Lower lobe of right lung (tissue), 2 donors: ENCODE data around the gene RASGEF1B. TPM values are rescaled to one million over a fixed set of nuclear protein-coding genes. Genes with fewer than 3 reads are reported as not detected.

Experiments
- ATAC-seq, 2 donors: fragments of 200-7000 bp; cut with Tn5 transposase; one replicate each; pipeline ENCODE4 v1.9.1; 2020 to 2022; ENCODE audit warnings: mild to moderate bottlenecking in 2 of 2, moderate library complexity in 2 of 2
- DNase-seq: peaks from one replicate; pipeline ENCODE4 v3.0.0-alpha.2; 2020
- H3K27ac ChIP-seq: fragments of 200-600 bp; one replicate; pipeline ENCODE4 v1.8.0; 2022
- H3K27me3 ChIP-seq: fragments of 200-600 bp; one replicate; pipeline ENCODE4 v1.8.0; 2022; ENCODE audit warnings: low read depth
- H3K36me3 ChIP-seq: fragments of 200-600 bp; one replicate; pipeline ENCODE4 v1.8.0; 2022; ENCODE audit warnings: mild to moderate bottlenecking
- H3K4me1 ChIP-seq: fragments of 200-600 bp; one replicate; pipeline ENCODE4 v1.8.0; 2022
- H3K4me3 ChIP-seq: fragments of 200-600 bp; one replicate; pipeline ENCODE4 v1.8.0; 2022; ENCODE audit warnings: mild to moderate bottlenecking
- H3K9me3 ChIP-seq: fragments of 200-600 bp; one replicate; pipeline ENCODE4 v1.8.0; 2022
- intact Hi-C: fragments of 100-400 bp; cut with DNase I; formaldehyde crosslinking; loops from one replicate; pipeline ENCODE4 v1.11.0; 2022
- total RNA-seq: library from RNA; stranded (reverse); fragmentation: NEBNext Ultra II Directional; extraction: Animal tissue kit (Norgen Biotek cat#: 25700); gene quantifications from one replicate; pipeline ENCODE4 v1.2.1, GENCODE V29; 2021
- TF ChIP-seq, protein P1 (sequence below): fragments of 200-600 bp; IDR thresholded peaks from one replicate; pipeline ENCODE4 v1.8.0; 2022; ENCODE audit warnings: antibody characterized with exemption, mild to moderate bottlenecking
- donor health status: DM: no; HTN: yes; CAD: no; lungs with severe emphysema.

RASGEF1B gene
- total RNA-seq, 1 donor from 2014 or later, result 63.0 TPM

DNA sequence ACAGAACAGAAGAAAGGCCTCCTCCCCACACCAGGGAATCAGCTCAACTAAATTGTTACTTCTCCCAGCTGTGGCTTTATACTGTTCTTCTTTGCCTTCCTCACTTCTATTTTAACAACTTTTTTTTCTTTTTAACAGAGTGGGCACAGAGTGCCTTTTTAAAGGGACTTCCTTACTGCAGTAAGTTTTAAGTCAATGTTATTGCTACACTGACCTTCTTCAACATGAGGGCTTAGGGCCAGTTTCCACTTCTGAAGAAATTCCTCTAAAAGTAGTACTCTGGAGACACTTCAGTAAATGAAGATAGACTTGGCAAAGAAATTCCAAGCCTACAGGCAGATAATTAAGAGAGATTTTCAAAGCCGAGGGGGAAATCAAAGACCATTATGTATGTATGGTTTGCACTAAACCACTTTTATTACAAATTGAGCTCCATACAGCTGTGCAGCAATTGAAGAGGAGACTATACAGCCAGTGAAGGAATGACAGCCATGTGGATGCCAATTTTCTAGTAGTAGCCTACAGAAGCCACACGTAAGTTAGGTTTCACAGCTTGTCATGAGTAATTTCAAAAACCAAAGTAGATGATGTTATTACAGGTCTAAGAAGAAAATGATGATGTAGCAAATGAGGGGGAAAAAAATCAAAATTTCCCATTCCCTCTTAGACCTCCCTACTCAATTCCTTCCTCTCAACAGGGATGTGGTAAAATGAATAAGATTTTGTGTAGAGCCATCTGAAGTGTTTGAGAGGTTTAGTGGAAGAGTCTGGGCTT lies 36.9 kb upstream of the RASGEF1B start:
- no peak for DNase-seq
- intact Hi-C loops, result no loop called here

DNA sequence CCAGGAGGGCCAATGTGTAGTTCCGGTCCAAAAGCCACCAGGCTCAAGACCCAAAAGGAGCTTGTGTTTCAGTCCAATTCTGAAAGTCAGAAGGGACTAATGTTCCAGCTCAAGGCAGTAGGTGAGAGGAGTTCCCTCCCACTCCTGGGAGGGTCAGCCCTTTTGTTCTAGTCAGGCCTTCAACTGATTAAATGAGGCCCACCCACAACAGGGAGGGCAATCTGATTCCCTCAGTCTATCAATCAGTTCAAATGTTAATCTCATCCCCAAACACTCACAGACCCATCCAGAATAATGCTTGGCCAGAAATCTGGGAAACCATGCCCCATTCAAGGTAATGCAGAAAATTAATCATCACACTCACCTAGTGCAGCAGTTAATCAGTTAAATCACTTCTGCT lies 35.8 kb upstream of the RASGEF1B start:
- no peaks in the 10 kb centered on the region for H3K36me3 ChIP-seq
- TF ChIP-seq, protein P1, sequence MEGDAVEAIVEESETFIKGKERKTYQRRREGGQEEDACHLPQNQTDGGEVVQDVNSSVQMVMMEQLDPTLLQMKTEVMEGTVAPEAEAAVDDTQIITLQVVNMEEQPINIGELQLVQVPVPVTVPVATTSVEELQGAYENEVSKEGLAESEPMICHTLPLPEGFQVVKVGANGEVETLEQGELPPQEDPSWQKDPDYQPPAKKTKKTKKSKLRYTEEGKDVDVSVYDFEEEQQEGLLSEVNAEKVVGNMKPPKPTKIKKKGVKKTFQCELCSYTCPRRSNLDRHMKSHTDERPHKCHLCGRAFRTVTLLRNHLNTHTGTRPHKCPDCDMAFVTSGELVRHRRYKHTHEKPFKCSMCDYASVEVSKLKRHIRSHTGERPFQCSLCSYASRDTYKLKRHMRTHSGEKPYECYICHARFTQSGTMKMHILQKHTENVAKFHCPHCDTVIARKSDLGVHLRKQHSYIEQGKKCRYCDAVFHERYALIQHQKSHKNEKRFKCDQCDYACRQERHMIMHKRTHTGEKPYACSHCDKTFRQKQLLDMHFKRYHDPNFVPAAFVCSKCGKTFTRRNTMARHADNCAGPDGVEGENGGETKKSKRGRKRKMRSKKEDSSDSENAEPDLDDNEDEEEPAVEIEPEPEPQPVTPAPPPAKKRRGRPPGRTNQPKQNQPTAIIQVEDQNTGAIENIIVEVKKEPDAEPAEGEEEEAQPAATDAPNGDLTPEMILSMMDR, result no peak
- H3K27ac ChIP-seq, result no peak overlapping the region
- H3K4me3 ChIP-seq, result no peak overlapping the region
- peaks cover 46% of the 10 kb centered on the region for H3K4me1 ChIP-seq
- H3K27me3 ChIP-seq, result no peaks in the 10 kb centered on the region
- intact Hi-C loops, result no loop called here
- ATAC-seq (no peak), DNase-seq (no peak)
- H3K9me3 ChIP-seq, result no peaks in the 10 kb centered on the region

More for the DNA sequence above, 36.9 kb upstream of the RASGEF1B start:
- H3K27ac ChIP-seq, result peak overlapping the region; percentile 61
- H3K4me1 ChIP-seq, result peaks cover 46% of the 10 kb centered on the region
- TF ChIP-seq, protein P1, result no peak
- peak; percentile 16 to 25 for ATAC-seq
- no peaks in the 10 kb centered on the region for H3K27me3 ChIP-seq
- H3K4me3 ChIP-seq, result no peak overlapping the region
- no peaks in the 10 kb centered on the region for H3K9me3 ChIP-seq
- no peaks in the 10 kb centered on the region for H3K36me3 ChIP-seq

DNA sequence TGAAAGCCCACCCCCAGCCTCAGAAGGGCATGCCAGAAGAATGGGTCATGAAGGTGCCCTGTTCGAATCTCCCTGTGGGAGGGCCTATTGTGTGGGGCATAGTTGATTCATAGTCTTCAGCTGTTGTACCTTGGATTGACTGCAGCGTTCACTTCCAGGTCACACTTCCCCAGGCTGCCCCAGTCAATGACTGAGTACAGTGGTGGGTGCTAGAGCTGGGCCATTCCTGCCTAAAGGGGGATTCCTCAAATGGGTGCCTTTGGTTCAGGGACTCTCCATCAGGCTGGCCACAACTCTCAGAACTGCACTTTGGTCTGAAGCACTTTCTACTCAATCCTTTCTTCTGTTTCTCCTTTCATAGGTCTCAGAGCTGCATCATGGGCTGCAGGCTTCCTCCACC lies 35.0 kb upstream of the RASGEF1B start:
- no peaks in the 10 kb centered on the region for H3K9me3 ChIP-seq
- intact Hi-C loops, result no loop called here
- peaks cover 46% of the 10 kb centered on the region for H3K4me1 ChIP-seq
- H3K27me3 ChIP-seq, result no peaks in the 10 kb centered on the region
- ATAC-seq, result no peak
- TF ChIP-seq, protein P1, result no peak
- H3K27ac ChIP-seq, result peak overlapping the region; percentile 82
- no peak overlapping the region for H3K4me3 ChIP-seq
- no peaks in the 10 kb centered on the region for H3K36me3 ChIP-seq
- DNase-seq, result no peak

DNA sequence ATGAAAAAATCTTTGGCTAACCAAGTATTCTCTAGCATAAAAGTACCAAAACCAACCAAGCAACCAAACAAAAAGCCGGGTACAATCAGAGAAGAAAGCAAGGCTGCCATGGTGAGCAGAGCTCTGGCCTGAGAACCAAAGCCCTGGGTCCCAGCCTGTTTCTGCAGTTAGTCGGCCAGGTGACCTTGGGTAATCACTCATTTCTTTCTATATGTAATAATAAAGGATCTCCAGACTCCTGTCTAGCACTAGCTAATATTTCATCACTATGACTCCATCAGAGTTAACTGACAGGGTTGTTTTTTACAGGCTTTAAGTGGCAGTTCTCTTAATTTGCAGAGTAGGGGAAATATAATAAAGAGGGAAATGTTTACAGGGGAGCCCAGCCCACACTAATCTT lies 34.0 kb upstream of the RASGEF1B start:
- Histone ChIP-seq H3K36me3 (no peaks in the 10 kb centered on the region), H3K27me3 (no peaks in the 10 kb centered on the region), H3K9me3 (no peaks in the 10 kb centered on the region), H3K27ac (peak overlapping the region; percentile 82), H3K4me3 (no peak overlapping the region), H3K4me1 (peaks cover 46% of the 10 kb centered on the region)
- ATAC-seq (no peak), DNase-seq (no peak)
- intact Hi-C loops, result no loop called here
- TF ChIP-seq, protein P1, result no peak

DNA sequence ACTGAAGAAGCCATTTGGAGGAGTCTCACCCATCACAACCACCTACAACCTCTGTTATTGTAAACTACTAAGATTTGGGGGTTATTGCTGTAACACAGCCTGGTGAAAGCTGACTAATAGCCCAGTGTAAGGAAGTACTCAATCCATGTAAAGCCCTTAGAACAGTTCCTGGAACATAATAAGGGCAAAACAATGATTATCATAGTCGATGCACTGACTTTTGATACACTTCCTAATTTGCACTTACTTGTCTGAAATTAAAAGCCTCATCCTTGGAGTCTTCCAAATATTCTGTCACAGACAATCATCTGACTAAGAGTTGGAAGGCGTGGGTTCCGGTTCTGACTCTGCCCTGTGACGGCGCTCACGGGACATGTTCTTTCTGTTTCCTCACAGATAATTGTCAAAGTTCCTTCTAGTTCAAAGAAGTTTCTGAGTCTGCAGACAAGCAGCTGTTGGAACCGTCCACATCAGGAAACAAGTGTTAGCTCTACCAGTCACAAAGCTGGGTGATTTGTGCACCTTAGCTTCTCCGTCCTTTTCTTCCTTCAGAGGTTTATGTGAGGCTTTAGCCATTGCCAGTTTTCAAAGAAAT lies 33.4 kb upstream of the RASGEF1B start:
- H3K27me3 ChIP-seq, result no peaks in the 10 kb centered on the region
- no peaks in the 10 kb centered on the region for H3K36me3 ChIP-seq
- H3K4me3 ChIP-seq, result no peak overlapping the region
- H3K4me1 ChIP-seq, result peaks cover 46% of the 10 kb centered on the region
- H3K9me3 ChIP-seq, result no peaks in the 10 kb centered on the region
- DNase-seq (peak; percentile 84), ATAC-seq (peak; percentile 70 to 85)
- peak overlapping the region; percentile 82 for H3K27ac ChIP-seq
- intact Hi-C loops, result no loop called here
- TF ChIP-seq, protein P1, result peak; percentile 32
